CD14-positive monocyte (primary cell): ENCODE measurements around the gene ANKRD17. TPM values are rescaled to one million over a fixed set of nuclear protein-coding genes. Genes with fewer than 3 reads are reported as not detected.

ENCODE experiments used
- DNase-seq, 3 donors: peaks; one replicate each; pipeline ENCODE4 v3.0.0-alpha.2; 2011 to 2022
- H2AFZ ChIP-seq: 2 replicates; pipeline ENCODE4 v1.6.0; 2012; ENCODE audit warnings: mild to moderate bottlenecking, low read depth, low read length, inconsistent platforms; ENCODE audit not compliant: insufficient read depth, poor library complexity, severe bottlenecking
- H3K27ac ChIP-seq, 2 donors: 1 replicate in 1 of 2; 2 replicates in 1 of 2; pipeline ENCODE4 v1.5.1; 2012 to 2013; ENCODE audit warnings: low read length in 2 of 2, control low read depth in 1 of 2, inconsistent platforms in 1 of 2, low read depth in 1 of 2, mild to moderate bottlenecking in 1 of 2
- H3K27me3 ChIP-seq, 2 donors: one replicate each; pipeline versions ENCODE4 v1.6.0 to v1.6.1; 2011 to 2013; ENCODE audit warnings: low read length in 2 of 2; ENCODE audit not compliant: control insufficient read depth in 2 of 2, insufficient read depth in 2 of 2
- H3K36me3 ChIP-seq, 2 donors: replicated peaks in 1 of 2; 1 replicate in 1 of 2; 2 replicates in 1 of 2; pipeline versions ENCODE4 v1.5.1 to v1.6.1; 2012 to 2013; ENCODE audit warnings: low read length in 2 of 2, control low read depth in 1 of 2, inconsistent platforms in 1 of 2, mild to moderate bottlenecking in 1 of 2; ENCODE audit not compliant: insufficient read depth in 2 of 2, control insufficient read depth in 1 of 2
- H3K4me1 ChIP-seq, 2 donors: 1 replicate in 1 of 2; 2 replicates in 1 of 2; pipeline versions ENCODE4 v1.5.1 to v1.6.1; 2012 to 2013; ENCODE audit warnings: low read length in 2 of 2, control low read depth in 1 of 2, inconsistent platforms in 1 of 2, mild to moderate bottlenecking in 1 of 2, moderate library complexity in 1 of 2; ENCODE audit not compliant: insufficient read depth in 2 of 2, control insufficient read depth in 1 of 2
- H3K4me2 ChIP-seq: replicated peaks from 2 replicates; pipeline ENCODE3; 2012; ENCODE audit warnings: low read length, moderate library complexity, mild to moderate bottlenecking; ENCODE audit not compliant: poor library complexity, severe bottlenecking; ENCODE audit errors: extremely low read depth
- H3K4me3 ChIP-seq, 3 experiments: fragments of 200-600 bp in 1 of 3; sonication (generic) in 1 of 3; replicated peaks in 1 of 3; 1 replicate in 2 of 3; 2 replicates in 1 of 3; pipeline ENCODE4 v1.5.1; 2011 to 2013; ENCODE audit warnings: low read length in 3 of 3, mild to moderate bottlenecking in 3 of 3, control low read depth in 2 of 3, low read depth in 2 of 3, inconsistent platforms in 1 of 3, moderate library complexity in 1 of 3
- H3K79me2 ChIP-seq: 2 replicates; pipeline ENCODE4 v1.6.0; 2012; ENCODE audit warnings: mild to moderate bottlenecking, control low read depth, inconsistent platforms, low read length, moderate library complexity; ENCODE audit not compliant: insufficient read depth
- H3K9ac ChIP-seq: 2 replicates; pipeline ENCODE4 v1.6.0; 2017; ENCODE audit warnings: low read length, mild to moderate bottlenecking; ENCODE audit not compliant: insufficient read depth, poor library complexity, severe bottlenecking
- H3K9me3 ChIP-seq, 2 donors: replicated peaks in 1 of 2; 1 replicate in 1 of 2; 2 replicates in 1 of 2; pipeline versions ENCODE4 v1.5.1 to v1.6.1; 2012 to 2013; ENCODE audit warnings: low read length in 2 of 2, control low read depth in 1 of 2; ENCODE audit not compliant: control insufficient read depth in 1 of 2, insufficient read depth in 1 of 2
- H4K20me1 ChIP-seq: 2 replicates; pipeline ENCODE4 v1.6.0; 2012; ENCODE audit warnings: mild to moderate bottlenecking, low read length, control low read depth, moderate library complexity; ENCODE audit not compliant: insufficient read depth
- H3K27ac Mint-ChIP-seq, 7 donors: one replicate each; pipeline ENCODE4 v1.8.0; 2020; ENCODE audit warnings: mild to moderate bottlenecking in 7 of 7, mixed read lengths in 7 of 7, moderate library complexity in 6 of 7, inconsistent platforms in 2 of 7
- H3K27me3 Mint-ChIP-seq, 3 donors: one replicate each; pipeline ENCODE4 v1.8.0; 2021 to 2022; ENCODE audit warnings: low read depth in 3 of 3, mild to moderate bottlenecking in 3 of 3, mixed read lengths in 3 of 3, moderate library complexity in 3 of 3, inconsistent platforms in 1 of 3
- H3K36me3 Mint-ChIP-seq, 2 donors: one replicate each; pipeline ENCODE4 v1.8.0; 2020; ENCODE audit warnings: mixed read lengths in 2 of 2, inconsistent platforms in 1 of 2, mild to moderate bottlenecking in 1 of 2
- H3K4me1 Mint-ChIP-seq: one replicate; pipeline ENCODE4 v1.8.0; 2020; ENCODE audit warnings: mild to moderate bottlenecking, mixed read lengths
- H3K4me3 Mint-ChIP-seq, 2 donors: one replicate each; pipeline ENCODE4 v1.8.0; 2020; ENCODE audit warnings: mild to moderate bottlenecking in 2 of 2, mixed read lengths in 2 of 2, moderate library complexity in 1 of 2
- H3K9me3 Mint-ChIP-seq, 7 donors: one replicate each; pipeline ENCODE4 v1.8.0; 2020 to 2022; ENCODE audit warnings: mixed read lengths in 7 of 7, mild to moderate bottlenecking in 6 of 7, moderate library complexity in 6 of 7, inconsistent platforms in 2 of 7
- CTCF ChIP-seq: fragments of 200-600 bp; IDR thresholded peaks from one replicate; pipeline ENCODE4 v1.8.0; 2022; ENCODE audit warnings: antibody characterized with exemption, mild to moderate bottlenecking
- WGBS: methylation state at CpG from one replicate; pipeline ENCODE4 v1.1.5; 2013; ENCODE audit warnings: missing lambda C conversion rate; ENCODE audit not compliant: insufficient coverage; 5-methylcytosine and 5-hydroxymethylcytosine counted together
- intact Hi-C, 2 donors: fragments of 100-400 bp; cut with micrococcal nuclease; formaldehyde crosslinking; loops; one replicate each; pipeline versions ENCODE4 v1.15.0 to v1.15.1; 2023
- polyA plus RNA-seq, 3 donors: library from polyadenylated mRNA; depleted of rRNA in 1 of 3; unstranded in 2 of 3; stranded (reverse) in 1 of 3; fragments of 300-500 nt in 2 of 3; fragments of >200 nt in 1 of 3; fragmentation: Illumina TruSeq in 2 of 3; gene quantifications; 1 replicate in 2 of 3; 2 replicates in 1 of 3; pipeline ENCODE4 v1.2.3, GENCODE V29; 2012 to 2021

The ANKRD17 gene
- polyA plus RNA-seq, 3 donors: 5.3 to 18.9 (median 9.0) TPM

GRCh38 chr4:73212982-73213730 is 45.4 kb downstream of the ANKRD17 start:
- TF ChIP-seq CTCF: no peak
- no peak for DNase-seq
- Mint-ChIP-seq H3K36me3 (peaks cover 4 to 13% of the 10 kb centered on the region in 2 donors), H3K27ac (peak overlapping the region in 3 of 7 donors; percentile 4 to 76 (median 35)), H3K27me3 (peaks cover 0 to 2% (median 0%) of the 10 kb centered on the region in 3 donors), H3K4me3 (no peak overlapping the region), H3K4me1 (peaks cover 14% of the 10 kb centered on the region), H3K9me3 (peaks cover 0 to 6% (median 2%) of the 10 kb centered on the region in 7 donors)
- peaks cover 95% of the 10 kb centered on the region for H3K79me2 ChIP-seq
- intact Hi-C loops: no loop called here
- peaks cover 80% of the 10 kb centered on the region for H4K20me1 ChIP-seq
- H3K4me3 ChIP-seq: no peak overlapping the region
- peaks cover 0 to 4% of the 10 kb centered on the region in 2 donors for H3K36me3 ChIP-seq
- H3K9ac ChIP-seq: no peak overlapping the region
- no peak overlapping the region for H3K4me2 ChIP-seq
- WGBS: no CpG with 5 or more reads among the region's 1 CpG
- H3K9me3 ChIP-seq: no peaks in the 10 kb centered on the region
- H2AFZ ChIP-seq: no peak overlapping the region
- peak overlapping the region in 1 of 2 donors; percentile 29 for H3K27ac ChIP-seq
- peaks cover 5 to 6% of the 10 kb centered on the region in 2 donors for H3K4me1 ChIP-seq
- no peaks in the 10 kb centered on the region for H3K27me3 ChIP-seq

- intact Hi-C loops: no loop called here
- Histone ChIP-seq H3K4me2 (no peak overlapping the region), H3K9me3 (no peaks in the 10 kb centered on the region), H3K27me3 (no peaks in the 10 kb centered on the region), H3K9ac (no peak overlapping the region), H3K27ac (no peak overlapping the region), H3K36me3 (peaks cover 0 to 4% of the 10 kb centered on the region in 2 donors), H3K79me2 (peaks cover 95% of the 10 kb centered on the region), H4K20me1 (peaks cover 69% of the 10 kb centered on the region), H2AFZ (no peak overlapping the region), H3K4me1 (peaks cover 5 to 6% of the 10 kb centered on the region in 2 donors), H3K4me3 (no peak overlapping the region)
- no peak for TF ChIP-seq CTCF
- no peak for DNase-seq
- peaks cover 6 to 8% of the 10 kb centered on the region in 2 donors for H3K36me3 Mint-ChIP-seq
- peaks cover 0 to 2% (median 0%) of the 10 kb centered on the region in 3 donors for H3K27me3 Mint-ChIP-seq
- H3K4me1 Mint-ChIP-seq: peaks cover 14% of the 10 kb centered on the region
- WGBS: no CpG with 5 or more reads among the region's 1 CpG
- peaks cover 0 to 6% (median 2%) of the 10 kb centered on the region in 7 donors for H3K9me3 Mint-ChIP-seq
- H3K27ac Mint-ChIP-seq: no peak overlapping the region
- H3K4me3 Mint-ChIP-seq: no peak overlapping the region
These were observed 46.6 kb downstream of the ANKRD17 start for GRCh38 chr4:73211968-73212367.
